Measurements from ENCODE around the gene ABHD14A. TPM values are rescaled to one million over a fixed set of nuclear protein-coding genes. Genes with fewer than 3 reads are reported as not detected.

The ABHD14A gene
- total RNA-seq, 1 donor from 2014 or later: 17.9 TPM

DNA sequence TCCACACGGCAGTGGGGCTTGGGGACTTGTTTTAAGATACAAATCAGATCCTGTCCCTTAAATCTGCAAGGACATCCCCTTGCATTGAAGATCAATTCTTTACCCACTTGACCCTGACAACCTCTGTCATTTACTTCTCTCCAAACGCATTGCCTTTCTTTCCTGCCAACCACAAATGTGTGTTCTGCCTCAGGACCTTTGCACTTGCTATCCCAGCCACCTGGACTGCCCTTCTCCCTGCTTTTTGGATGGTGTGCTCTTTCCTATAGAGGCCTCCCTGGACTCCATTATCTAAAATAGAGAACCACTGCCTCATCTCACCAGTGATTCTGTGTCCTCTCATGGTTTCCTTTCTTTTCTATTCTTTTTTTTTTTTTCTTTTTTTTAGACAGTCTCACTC lies 22.3 kb downstream of the ABHD14A start:
- no peak for ATAC-seq
- H3K27me3 ChIP-seq: no peaks in the 10 kb centered on the region
- TF ChIP-seq, protein P1, sequence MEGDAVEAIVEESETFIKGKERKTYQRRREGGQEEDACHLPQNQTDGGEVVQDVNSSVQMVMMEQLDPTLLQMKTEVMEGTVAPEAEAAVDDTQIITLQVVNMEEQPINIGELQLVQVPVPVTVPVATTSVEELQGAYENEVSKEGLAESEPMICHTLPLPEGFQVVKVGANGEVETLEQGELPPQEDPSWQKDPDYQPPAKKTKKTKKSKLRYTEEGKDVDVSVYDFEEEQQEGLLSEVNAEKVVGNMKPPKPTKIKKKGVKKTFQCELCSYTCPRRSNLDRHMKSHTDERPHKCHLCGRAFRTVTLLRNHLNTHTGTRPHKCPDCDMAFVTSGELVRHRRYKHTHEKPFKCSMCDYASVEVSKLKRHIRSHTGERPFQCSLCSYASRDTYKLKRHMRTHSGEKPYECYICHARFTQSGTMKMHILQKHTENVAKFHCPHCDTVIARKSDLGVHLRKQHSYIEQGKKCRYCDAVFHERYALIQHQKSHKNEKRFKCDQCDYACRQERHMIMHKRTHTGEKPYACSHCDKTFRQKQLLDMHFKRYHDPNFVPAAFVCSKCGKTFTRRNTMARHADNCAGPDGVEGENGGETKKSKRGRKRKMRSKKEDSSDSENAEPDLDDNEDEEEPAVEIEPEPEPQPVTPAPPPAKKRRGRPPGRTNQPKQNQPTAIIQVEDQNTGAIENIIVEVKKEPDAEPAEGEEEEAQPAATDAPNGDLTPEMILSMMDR (IDR thresholded peaks at IDR 0.05): no peak
- H3K4me1 ChIP-seq: peaks cover 11% of the 10 kb centered on the region
- intact Hi-C loops (cut with DNase I): no loop called here
- H3K9me3 ChIP-seq: no peaks in the 10 kb centered on the region
- no peak overlapping the region for H3K4me3 ChIP-seq
- H3K27ac ChIP-seq: no peak overlapping the region
- DNase-seq: no peak
- peaks cover 30% of the 10 kb centered on the region for H3K36me3 ChIP-seq

DNA sequence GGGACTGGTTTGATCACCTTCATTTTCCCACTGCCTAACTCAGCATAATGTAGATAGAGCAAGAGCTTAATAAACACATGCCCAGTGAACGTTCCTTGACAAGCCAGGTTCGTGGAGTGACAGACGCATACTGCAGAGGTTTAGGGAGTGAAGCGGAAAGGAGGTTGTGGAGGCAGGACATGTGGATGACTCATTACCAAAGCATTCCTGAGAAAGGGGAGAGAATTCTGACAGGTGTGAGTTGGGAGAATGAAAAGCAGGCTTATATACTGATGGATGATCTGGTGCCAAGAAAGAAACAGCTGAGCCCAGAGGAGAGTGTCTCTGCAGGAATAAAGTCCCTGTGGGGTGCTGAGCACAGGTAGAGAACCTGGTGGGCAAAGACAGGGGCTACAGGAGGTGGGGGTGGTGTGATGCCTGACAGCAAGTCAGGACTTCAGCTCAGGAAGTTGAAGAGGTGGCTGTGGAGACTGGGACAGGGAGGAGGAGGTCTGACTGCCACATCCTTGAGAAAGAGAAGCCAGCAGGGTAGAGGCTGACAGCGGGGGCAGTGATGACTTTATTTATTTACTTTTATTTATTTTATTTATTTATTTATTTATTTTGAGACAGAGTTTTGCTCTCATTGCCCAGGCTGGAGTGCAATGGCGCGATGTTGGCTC lies 23.2 kb downstream of the ABHD14A start:
- ATAC-seq (peak; percentile 2), DNase-seq (no peak)
- no peak overlapping the region for H3K27ac ChIP-seq
- H3K9me3 ChIP-seq: no peaks in the 10 kb centered on the region
- peaks cover 11% of the 10 kb centered on the region for H3K4me1 ChIP-seq
- TF ChIP-seq, protein P1 (IDR thresholded peaks at IDR 0.05): no peak
- H3K27me3 ChIP-seq: no peaks in the 10 kb centered on the region
- peaks cover 21% of the 10 kb centered on the region for H3K36me3 ChIP-seq
- no peak overlapping the region for H3K4me3 ChIP-seq
- intact Hi-C loops (cut with DNase I): no loop called here

DNA sequence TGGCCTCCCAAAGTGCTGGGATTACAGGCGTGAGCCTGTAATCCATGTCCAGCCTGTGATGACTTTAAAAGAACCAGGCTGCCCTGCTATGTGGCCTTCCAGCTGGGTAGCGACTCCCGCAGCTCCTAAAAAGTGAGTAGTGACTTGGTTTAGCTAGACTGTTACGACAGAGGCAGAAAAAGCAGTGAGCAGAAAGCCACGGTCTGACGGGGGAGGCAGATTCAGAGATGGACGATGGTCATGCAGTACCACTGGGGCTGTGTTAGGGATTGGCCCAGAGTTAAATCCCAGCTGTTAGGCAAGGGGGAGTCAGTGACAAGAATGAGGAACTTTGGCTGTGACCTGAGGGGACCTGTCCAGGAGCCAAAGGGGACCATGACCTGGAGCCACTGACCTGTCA lies 23.9 kb downstream of the ABHD14A start:
- Histone ChIP-seq H3K4me1 (peaks cover 11% of the 10 kb centered on the region), H3K4me3 (no peak overlapping the region), H3K36me3 (peaks cover 14% of the 10 kb centered on the region), H3K27ac (no peak overlapping the region), H3K27me3 (no peaks in the 10 kb centered on the region), H3K9me3 (no peaks in the 10 kb centered on the region)
- DNase-seq (no peak), ATAC-seq (no peak)
- intact Hi-C loops (cut with DNase I): no loop called here
- TF ChIP-seq, protein P1 (IDR thresholded peaks at IDR 0.05): no peak

DNA sequence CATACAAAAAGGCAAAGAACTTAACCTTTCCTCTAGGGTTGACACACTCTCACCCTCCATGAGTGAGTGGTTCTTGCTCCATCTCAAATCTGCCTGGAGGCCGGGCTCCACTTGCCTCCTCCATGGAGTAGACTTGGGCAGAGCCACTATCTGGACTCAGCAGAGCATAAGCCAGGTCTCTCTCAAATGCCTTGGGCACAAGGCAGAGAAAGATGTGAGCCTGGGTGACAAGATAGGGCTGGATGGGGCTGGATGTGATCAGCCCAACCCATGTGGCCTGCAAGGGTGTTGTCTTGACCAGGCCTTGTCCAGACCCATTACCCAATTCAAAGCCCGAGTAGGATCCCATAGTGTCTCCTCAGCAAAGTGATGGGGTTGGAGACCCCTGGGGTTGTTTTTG lies 25.0 kb downstream of the ABHD14A start:
- TF ChIP-seq, protein P1 (IDR thresholded peaks at IDR 0.05): no peak
- H3K4me3 ChIP-seq: no peak overlapping the region
- H3K36me3 ChIP-seq: peaks cover 3% of the 10 kb centered on the region
- no peak for DNase-seq
- ATAC-seq: no peak
- H3K9me3 ChIP-seq: no peaks in the 10 kb centered on the region
- peaks cover 4% of the 10 kb centered on the region for H3K4me1 ChIP-seq
- no peaks in the 10 kb centered on the region for H3K27me3 ChIP-seq
- intact Hi-C loops (cut with DNase I): loop anchor here (5.0 kb wide), 3 partner anchors 52 to 147 kb away; no protein-coding TSS in a partner anchor
- H3K27ac ChIP-seq: no peak overlapping the region

GRCh38 chr3:52001443-52001974 lies 26.6 kb downstream of the ABHD14A start:
- no peaks in the 10 kb centered on the region for H3K9me3 ChIP-seq
- H3K36me3 ChIP-seq: no peaks in the 10 kb centered on the region
- peaks cover 14% of the 10 kb centered on the region for H3K4me1 ChIP-seq
- H3K4me3 ChIP-seq: no peak overlapping the region
- DNase-seq (peak; percentile 86), ATAC-seq (peak; percentile 81)
- no peaks in the 10 kb centered on the region for H3K27me3 ChIP-seq
- TF ChIP-seq, protein P1 (IDR thresholded peaks at IDR 0.05): peak; percentile 90
- no peak overlapping the region for H3K27ac ChIP-seq
- intact Hi-C loops (cut with DNase I): loop anchor here (5.0 kb wide), 3 partner anchors 51 to 146 kb away; no protein-coding TSS in a partner anchor
